Lower leg skin (tissue), 4 donors: ENCODE data around the gene THADA. TPM values are rescaled to one million over a fixed set of nuclear protein-coding genes. Genes with fewer than 3 reads are reported as not detected.

ENCODE experiments used
- DNase-seq, 2 donors: peaks; one replicate each; pipeline ENCODE4 v3.0.0-alpha.2; 2019; ENCODE audit warnings: low spot score in 2 of 2
- H3K4me3 ChIP-seq: fragments of 200-600 bp; sonication (generic); 2 replicates; pipeline ENCODE4 v1.5.1; 2017; ENCODE audit warnings: mild to moderate bottlenecking, low read depth; ENCODE audit not compliant: poor library complexity, severe bottlenecking
- POLR2A ChIP-seq, 2 donors: fragments of 450-650 bp; IDR thresholded peaks; one replicate each; pipeline ENCODE4 v1.6.1; 2016 to 2017; ENCODE audit warnings: antibody characterized with exemption in 2 of 2, mild to moderate bottlenecking in 1 of 2, moderate library complexity in 1 of 2
- WGBS, 2 donors: methylation state at CpG; one replicate each; pipeline ENCODE4 v1.1.5; 2018; 5-methylcytosine and 5-hydroxymethylcytosine counted together
- intact Hi-C: fragments of 100-400 bp; cut with DNase I; formaldehyde crosslinking; loops from one replicate; pipeline ENCODE4 v1.15.0; 2023; ENCODE audit warnings: low total_unique reads
- total RNA-seq, 4 donors: library from RNA; depleted of rRNA; stranded (reverse); fragments of >200 nt; gene quantifications; one replicate each; pipeline ENCODE4 v1.1.0, GENCODE V29; 2016
- TF ChIP-seq, protein P1 (sequence below), 3 donors: fragments of 450-650 bp; IDR thresholded peaks; one replicate each; pipeline ENCODE4 v1.5.1; 2016; ENCODE audit warnings: antibody characterized with exemption in 3 of 3, mild to moderate bottlenecking in 3 of 3, moderate library complexity in 2 of 3

The THADA gene
- total RNA-seq, 4 donors from 2014 or later: 19.5 to 26.4 (median 22.2) TPM

- intact Hi-C loops: no loop called here
- H3K4me3 ChIP-seq: no peak overlapping the region
- 83 to 94% methylated on average over 3 of the region's 3 CpGs for WGBS, 2 donors
- DNase-seq: no peak
- no peak for TF ChIP-seq POLR2A (IDR thresholded peaks at IDR 0.05)
- TF ChIP-seq, protein P1, sequence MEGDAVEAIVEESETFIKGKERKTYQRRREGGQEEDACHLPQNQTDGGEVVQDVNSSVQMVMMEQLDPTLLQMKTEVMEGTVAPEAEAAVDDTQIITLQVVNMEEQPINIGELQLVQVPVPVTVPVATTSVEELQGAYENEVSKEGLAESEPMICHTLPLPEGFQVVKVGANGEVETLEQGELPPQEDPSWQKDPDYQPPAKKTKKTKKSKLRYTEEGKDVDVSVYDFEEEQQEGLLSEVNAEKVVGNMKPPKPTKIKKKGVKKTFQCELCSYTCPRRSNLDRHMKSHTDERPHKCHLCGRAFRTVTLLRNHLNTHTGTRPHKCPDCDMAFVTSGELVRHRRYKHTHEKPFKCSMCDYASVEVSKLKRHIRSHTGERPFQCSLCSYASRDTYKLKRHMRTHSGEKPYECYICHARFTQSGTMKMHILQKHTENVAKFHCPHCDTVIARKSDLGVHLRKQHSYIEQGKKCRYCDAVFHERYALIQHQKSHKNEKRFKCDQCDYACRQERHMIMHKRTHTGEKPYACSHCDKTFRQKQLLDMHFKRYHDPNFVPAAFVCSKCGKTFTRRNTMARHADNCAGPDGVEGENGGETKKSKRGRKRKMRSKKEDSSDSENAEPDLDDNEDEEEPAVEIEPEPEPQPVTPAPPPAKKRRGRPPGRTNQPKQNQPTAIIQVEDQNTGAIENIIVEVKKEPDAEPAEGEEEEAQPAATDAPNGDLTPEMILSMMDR (IDR thresholded peaks at IDR 0.05): no peak
These were observed 177.2 kb downstream of the THADA start for GRCh38 chr2:43418680-43419079.

- TF ChIP-seq, protein P1 (IDR thresholded peaks at IDR 0.05): no peak
- no peak for TF ChIP-seq POLR2A (IDR thresholded peaks at IDR 0.05)
- no peak overlapping the region for H3K4me3 ChIP-seq
- 42 to 50% methylated on average over 1 of the region's 1 CpG for WGBS, 2 donors
- intact Hi-C loops: no loop called here
- no peak for DNase-seq
These were observed 178.5 kb downstream of the THADA start for GRCh38 chr2:43417300-43417699.

DNA sequence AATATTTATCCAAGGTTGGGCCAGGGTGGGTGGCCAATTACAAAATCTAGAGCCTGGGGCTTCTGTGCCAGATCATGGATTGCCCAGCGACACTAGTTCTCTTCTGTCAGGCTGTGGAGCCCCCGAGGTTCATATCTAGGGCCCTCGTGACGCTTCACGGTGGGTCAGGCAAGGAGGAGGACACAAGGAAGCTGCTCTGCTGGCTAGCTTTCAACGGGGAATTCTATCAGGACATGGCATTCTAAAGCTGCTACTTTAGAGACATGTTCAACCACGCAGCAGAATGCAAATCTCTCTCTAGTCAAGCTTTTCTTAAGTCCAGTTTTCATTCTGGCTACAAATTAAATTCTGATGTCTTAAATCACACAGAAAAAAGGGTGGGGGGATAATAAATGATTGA is 180.2 kb downstream of the THADA start:
- WGBS, 2 donors: 48 to 56% methylated on average over 7 of the region's 7 CpGs
- DNase-seq: no peak
- H3K4me3 ChIP-seq: no peak overlapping the region
- intact Hi-C loops: no loop called here
- TF ChIP-seq, protein P1 (IDR thresholded peaks at IDR 0.05): no peak
- no peak for TF ChIP-seq POLR2A (IDR thresholded peaks at IDR 0.05)

DNA sequence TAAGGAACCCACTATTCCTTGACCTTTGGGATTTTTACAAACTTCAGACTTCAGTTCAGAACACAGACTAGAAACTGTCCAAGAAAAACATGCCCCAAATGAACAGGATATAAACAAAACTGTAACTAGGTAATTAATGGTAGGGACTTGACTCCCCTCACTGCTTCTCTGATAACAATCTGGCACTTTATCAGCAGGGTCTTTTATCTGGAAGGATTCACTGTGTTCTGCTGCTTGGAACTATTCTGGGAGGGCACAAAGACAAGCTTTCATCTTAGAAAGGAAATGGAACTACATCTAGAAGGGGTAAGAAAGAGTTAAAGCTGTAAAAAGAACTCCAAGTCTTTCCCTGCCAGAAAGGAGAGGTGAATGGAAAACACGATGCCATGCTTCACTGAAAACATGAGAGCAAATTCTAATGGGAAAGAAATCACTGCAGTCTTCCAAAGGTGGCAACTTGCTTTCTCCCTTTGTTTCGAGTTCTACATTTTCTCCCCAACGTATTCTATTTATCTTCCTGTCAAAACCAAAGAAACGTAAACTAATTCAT is 181.2 kb downstream of the THADA start:
- H3K4me3 ChIP-seq: no peak overlapping the region
- intact Hi-C loops: no loop called here
- TF ChIP-seq, protein P1 (IDR thresholded peaks at IDR 0.05): no peak
- no peak for TF ChIP-seq POLR2A (IDR thresholded peaks at IDR 0.05)
- 52 to 62% methylated on average over 4 of the region's 4 CpGs for WGBS, 2 donors
- no peak for DNase-seq

- no peak for TF ChIP-seq POLR2A (IDR thresholded peaks at IDR 0.05)
- TF ChIP-seq, protein P1 (IDR thresholded peaks at IDR 0.05): no peak
- no peak overlapping the region for H3K4me3 ChIP-seq
- DNase-seq: no peak
- intact Hi-C loops: no loop called here
- 80 to 84% methylated on average over 2 of the region's 2 CpGs for WGBS, 2 donors
These were observed 181.8 kb downstream of the THADA start for GRCh38 chr2:43414033-43414432.

DNA sequence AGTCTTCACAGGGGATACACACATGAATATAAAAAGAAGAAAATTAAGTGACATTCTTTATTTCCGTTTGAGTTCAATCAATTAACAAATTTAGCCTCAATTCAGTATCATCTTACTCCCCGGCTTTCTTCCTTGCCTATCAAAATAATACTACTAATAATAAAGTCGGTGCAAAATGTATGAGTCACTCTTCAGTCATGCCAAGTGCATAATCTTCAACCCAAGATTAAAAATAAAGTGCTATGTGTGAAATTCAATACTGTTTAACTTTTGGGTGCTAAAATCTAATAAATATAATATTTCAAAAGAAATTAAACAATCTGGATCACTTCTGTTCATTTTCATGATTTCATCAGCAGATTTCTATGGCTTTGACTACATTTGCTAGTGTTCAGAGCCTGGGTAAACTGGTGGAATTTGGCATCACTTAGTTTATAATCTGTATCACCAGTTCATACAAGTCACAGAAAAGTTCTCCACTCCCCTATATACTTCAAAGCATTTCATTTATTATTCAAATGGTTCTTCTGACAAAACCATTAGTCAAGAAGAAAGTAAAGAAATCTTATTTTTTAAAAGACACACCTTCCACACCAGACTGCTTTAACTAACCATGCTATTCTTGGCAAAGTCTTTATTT is 183.6 kb downstream of the THADA start:
- TF ChIP-seq, protein P1 (IDR thresholded peaks at IDR 0.05): no peak
- TF ChIP-seq POLR2A (IDR thresholded peaks at IDR 0.05): no peak
- intact Hi-C loops: no loop called here

More for the DNA sequence above, 183.6 kb downstream of the THADA start:
- DNase-seq: no peak
- H3K4me3 ChIP-seq: no peak overlapping the region
- WGBS, 2 donors: 11 to 12% methylated on average over 3 of the region's 3 CpGs
